Right atrium auricular region (tissue), 2 donors: ENCODE data around the gene BMPR1B. TPM values are rescaled to one million over a fixed set of nuclear protein-coding genes. Genes with fewer than 3 reads are reported as not detected.
"Not testable (repeated sequence)": the region's sequence is repeated elsewhere in the genome, so short reads cannot be mapped to it uniquely, and the experiment has no call there.

Source experiments
- DNase-seq: peaks from one replicate; pipeline ENCODE4 v3.0.0-alpha.2; 2019; ENCODE audit warnings: low spot score
- H3K27ac ChIP-seq, 2 donors: fragments of 200-600 bp; sonication (generic); 1 replicate in 1 of 2; 2 replicates in 1 of 2; pipeline ENCODE4 v1.5.1; 2016 to 2019
- H3K27me3 ChIP-seq, 2 donors: fragments of 200-600 bp; sonication (generic); one replicate each; pipeline versions ENCODE4 v1.5.1 to v1.6.0; 2017 to 2019
- H3K36me3 ChIP-seq: fragments of 200-600 bp; sonication (generic); one replicate; pipeline ENCODE4 v1.5.1; 2016
- H3K4me1 ChIP-seq, 2 donors: fragments of 200-600 bp; sonication (generic); one replicate each; pipeline versions ENCODE4 v1.5.1 to v1.6.0; 2017 to 2019
- H3K4me3 ChIP-seq, 2 donors: fragments of 200-600 bp; sonication (generic); 1 replicate in 1 of 2; 2 replicates in 1 of 2; pipeline ENCODE4 v1.5.1; 2017 to 2019; ENCODE audit warnings: mild to moderate bottlenecking in 1 of 2, moderate library complexity in 1 of 2
- H3K9me3 ChIP-seq, 2 donors: fragments of 200-600 bp; sonication (generic); one replicate each; pipeline ENCODE4 v1.5.1; 2019
- CTCF ChIP-seq, 2 donors: fragments of 200-600 bp; sonication (generic); IDR thresholded peaks; one replicate each; pipeline ENCODE4 v1.5.1; 2019; ENCODE audit warnings: antibody characterized with exemption in 2 of 2
- total RNA-seq, 2 donors: library from RNA; depleted of rRNA; stranded (reverse); fragments of >200 nt; gene quantifications; one replicate each; pipeline ENCODE4 v1.1.0, GENCODE V29; 2016

The BMPR1B gene
- total RNA-seq, 2 donors from 2014 or later = 0.82 to 1.4 TPM

- H3K9me3 ChIP-seq = no peaks in the 10 kb centered on the region
- H3K36me3 ChIP-seq = no peaks in the 10 kb centered on the region
- H3K4me3 ChIP-seq = no peak overlapping the region
- no peaks in the 10 kb centered on the region for H3K27me3 ChIP-seq
- no peak for DNase-seq
- no peaks in the 10 kb centered on the region for H3K4me1 ChIP-seq
- no peak overlapping the region for H3K27ac ChIP-seq
- TF ChIP-seq CTCF (IDR thresholded peaks at IDR 0.05) = no peak
Measured at GRCh38 chr4:94826206-94826605, 68.5 kb downstream of the BMPR1B start.

GRCh38 chr4:94827481-94828110 is 69.8 kb downstream of the BMPR1B start:
- H3K27me3 ChIP-seq = no peaks in the 10 kb centered on the region
- no peaks in the 10 kb centered on the region for H3K4me1 ChIP-seq
- H3K4me3 ChIP-seq = no peak overlapping the region
- H3K36me3 ChIP-seq = no peaks in the 10 kb centered on the region
- H3K27ac ChIP-seq = no peak overlapping the region
- no peak for DNase-seq
- no peak for TF ChIP-seq CTCF (IDR thresholded peaks at IDR 0.05)
- no peaks in the 10 kb centered on the region for H3K9me3 ChIP-seq

GRCh38 chr4:94828882-94829281 is 71.1 kb downstream of the BMPR1B start:
- no peak for DNase-seq
- Histone ChIP-seq H3K9me3 (no peaks in the 10 kb centered on the region), H3K4me1 (no peaks in the 10 kb centered on the region), H3K27me3 (no peaks in the 10 kb centered on the region), H3K4me3 (no peak overlapping the region), H3K36me3 (no peaks in the 10 kb centered on the region), H3K27ac (no peak overlapping the region)
- no peak for TF ChIP-seq CTCF (IDR thresholded peaks at IDR 0.05)

- no peaks in the 10 kb centered on the region for H3K36me3 ChIP-seq
- H3K27me3 ChIP-seq = no peaks in the 10 kb centered on the region
- no peaks in the 10 kb centered on the region for H3K9me3 ChIP-seq
- H3K27ac ChIP-seq = no peak overlapping the region
- no peak overlapping the region for H3K4me3 ChIP-seq
- H3K4me1 ChIP-seq = no peaks in the 10 kb centered on the region
- no peak for TF ChIP-seq CTCF (IDR thresholded peaks at IDR 0.05)
- no peak for DNase-seq
Measured at GRCh38 chr4:94831607-94832006, 73.9 kb downstream of the BMPR1B start.

GRCh38 chr4:94832329-94832728 is 74.6 kb downstream of the BMPR1B start:
- H3K36me3 ChIP-seq, H3K27me3 ChIP-seq, H3K4me3 ChIP-seq, H3K9me3 ChIP-seq, DNase-seq, H3K4me1 ChIP-seq, H3K27ac ChIP-seq: not testable (repeated sequence)

GRCh38 chr4:94833394-94833793 is 75.6 kb downstream of the BMPR1B start:
- no peak for TF ChIP-seq CTCF (IDR thresholded peaks at IDR 0.05)
- no peaks in the 10 kb centered on the region for H3K4me1 ChIP-seq
- no peak overlapping the region for H3K27ac ChIP-seq
- H3K9me3 ChIP-seq = no peaks in the 10 kb centered on the region
- DNase-seq = no peak
- no peaks in the 10 kb centered on the region for H3K36me3 ChIP-seq
- H3K4me3 ChIP-seq = no peak overlapping the region
- H3K27me3 ChIP-seq = no peaks in the 10 kb centered on the region
